Measurements from ENCODE around the gene ACSS2.

- no peak for TF ChIP-seq CTCF (IDR thresholded peaks at IDR 0.05)
- no peak for TF ChIP-seq POLR2A (IDR thresholded peaks at IDR 0.05)
Observed at GRCh38 chr20:34946661-34947060, 70.2 kb downstream of the ACSS2 start.

Data from lower leg skin (tissue), 3 donors.